ENCODE data around the gene SS18L1.

The SS18L1 gene

DNA sequence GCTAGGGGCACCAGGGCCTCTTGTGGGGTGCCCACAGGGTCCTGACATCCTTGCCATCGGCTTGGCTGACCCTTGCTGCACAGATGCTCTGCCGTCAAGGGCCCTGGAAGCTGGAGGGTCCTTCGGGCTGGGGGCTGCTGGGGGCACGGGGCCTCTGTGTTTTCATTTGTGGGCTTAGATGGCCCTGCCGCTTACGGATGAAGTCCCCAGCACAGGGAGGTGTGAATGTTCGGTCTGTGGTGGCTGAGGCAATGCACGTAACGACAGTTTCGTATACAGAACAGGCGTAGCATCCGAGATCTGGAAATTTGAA, 14.5 kb downstream of the SS18L1 start:
- no peak for DNase-seq

DNA sequence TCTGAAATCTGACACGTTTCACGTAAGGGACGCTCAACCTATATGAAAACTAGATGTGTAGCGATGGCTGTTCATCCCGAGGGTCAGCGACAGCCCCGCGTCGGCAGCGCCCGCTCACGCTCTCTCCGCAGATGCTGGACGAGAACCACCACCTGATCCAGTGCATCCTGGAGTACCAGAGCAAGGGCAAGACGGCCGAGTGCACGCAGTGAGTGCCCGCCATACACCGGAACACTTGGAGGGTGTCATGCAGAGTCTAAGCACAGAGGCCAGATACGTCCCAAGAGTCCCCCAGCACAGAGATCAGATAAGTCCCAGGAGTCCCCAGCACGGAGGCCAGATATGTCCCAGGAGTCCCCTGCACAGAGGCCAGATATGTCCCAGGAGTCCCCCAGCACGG, 15.0 kb downstream of the SS18L1 start:
- no peak for DNase-seq

DNA sequence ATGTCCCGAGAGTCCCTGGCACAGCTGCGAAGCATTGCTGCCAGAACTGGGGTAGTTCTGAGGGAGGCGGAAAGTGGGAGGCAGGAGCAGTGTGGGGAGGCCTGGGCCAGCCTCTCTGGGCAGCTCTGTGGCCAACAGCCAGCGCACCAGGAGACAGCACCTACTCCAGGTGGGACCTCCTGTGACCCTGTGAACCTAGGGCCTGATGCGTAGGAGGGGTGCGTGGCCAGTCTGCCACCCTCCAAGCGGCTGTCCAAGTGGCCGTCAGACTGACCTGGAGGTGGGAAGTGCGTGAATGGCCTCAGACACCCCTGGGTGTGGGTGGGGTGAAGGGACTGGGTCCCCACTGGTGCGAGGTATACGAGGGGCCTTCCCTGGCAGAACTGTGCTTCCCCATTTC, 15.5 kb downstream of the SS18L1 start:
- no peak for DNase-seq

DNA sequence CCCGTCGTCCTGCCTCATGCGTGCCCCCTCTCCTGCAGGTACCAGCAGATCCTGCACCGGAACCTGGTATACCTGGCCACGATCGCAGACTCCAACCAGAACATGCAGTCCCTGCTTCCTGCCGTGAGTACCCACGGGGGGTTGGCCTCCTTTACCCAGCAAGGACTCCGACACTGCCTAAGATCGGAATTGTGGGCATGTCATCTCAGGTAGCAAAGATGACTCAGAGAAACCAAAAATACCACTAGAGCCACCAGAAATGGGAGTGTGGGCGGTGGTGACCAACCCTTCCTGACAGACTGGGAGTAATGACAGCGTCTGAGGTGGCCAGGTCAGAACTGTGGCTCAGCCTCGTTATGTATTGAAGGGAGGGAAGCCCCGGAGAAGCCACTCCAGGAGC, 16.3 kb downstream of the SS18L1 start:
- DNase-seq: peak; percentile 31 to 38

DNA sequence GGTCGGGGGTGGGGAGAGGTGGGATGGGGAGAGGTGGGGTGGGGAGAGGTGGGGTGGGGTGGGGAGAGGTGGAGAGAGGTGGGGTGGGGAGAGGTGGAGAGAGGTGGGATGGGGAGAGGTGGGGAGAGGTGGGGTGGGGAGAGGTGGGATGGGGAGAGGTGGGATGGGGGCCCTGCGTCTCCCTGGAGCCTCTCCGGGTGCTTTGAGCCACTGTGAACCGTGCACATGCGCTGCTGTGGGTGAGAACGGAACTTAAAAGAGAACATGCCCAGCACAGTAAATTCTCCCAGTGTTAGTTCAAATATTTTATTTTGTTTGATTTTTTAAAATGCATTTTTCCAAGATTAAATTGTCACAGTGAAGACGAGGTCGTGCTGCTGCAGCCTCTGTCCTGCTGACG, 16.7 kb downstream of the SS18L1 start:
- no peak for DNase-seq

DNA sequence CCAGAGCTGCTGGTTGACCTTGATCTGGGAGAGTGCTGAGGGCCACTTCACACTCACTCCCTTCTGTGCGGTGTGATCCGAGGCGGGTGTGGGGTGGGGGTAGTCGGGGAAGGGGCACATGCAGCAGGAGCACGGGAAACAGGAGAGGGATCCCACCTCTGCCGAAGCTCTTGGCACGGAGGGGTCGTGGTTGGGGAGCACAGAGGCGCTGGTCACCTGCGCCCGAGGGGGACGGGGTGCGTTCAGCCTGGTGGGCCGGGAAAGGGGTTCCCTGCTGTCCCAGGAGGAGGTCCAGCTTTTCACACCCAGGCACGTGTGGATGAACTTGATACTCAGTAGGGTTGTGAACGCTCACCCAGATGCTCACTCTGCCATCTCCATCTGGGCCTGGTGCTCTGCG, 17.3 kb downstream of the SS18L1 start:
- no peak for DNase-seq

DNA sequence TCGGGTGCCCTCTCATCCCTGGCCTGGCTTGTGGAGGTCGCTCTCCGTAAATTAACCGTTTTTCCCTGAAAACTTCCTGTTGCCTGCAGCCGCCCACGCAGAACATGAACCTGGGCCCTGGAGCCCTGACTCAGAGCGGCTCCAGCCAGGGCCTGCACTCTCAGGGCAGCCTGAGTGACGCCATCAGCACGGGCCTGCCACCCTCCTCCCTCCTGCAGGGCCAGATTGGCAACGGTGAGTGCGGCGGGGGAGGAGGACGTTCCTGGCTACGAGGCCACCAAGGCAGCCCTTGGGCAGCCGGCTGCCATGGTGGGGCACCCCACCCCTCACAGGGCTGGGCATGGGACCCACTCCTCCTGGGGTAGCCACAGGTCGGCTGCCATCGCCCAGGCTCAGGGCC, 17.8 kb downstream of the SS18L1 start:
- DNase-seq: no peak

DNA sequence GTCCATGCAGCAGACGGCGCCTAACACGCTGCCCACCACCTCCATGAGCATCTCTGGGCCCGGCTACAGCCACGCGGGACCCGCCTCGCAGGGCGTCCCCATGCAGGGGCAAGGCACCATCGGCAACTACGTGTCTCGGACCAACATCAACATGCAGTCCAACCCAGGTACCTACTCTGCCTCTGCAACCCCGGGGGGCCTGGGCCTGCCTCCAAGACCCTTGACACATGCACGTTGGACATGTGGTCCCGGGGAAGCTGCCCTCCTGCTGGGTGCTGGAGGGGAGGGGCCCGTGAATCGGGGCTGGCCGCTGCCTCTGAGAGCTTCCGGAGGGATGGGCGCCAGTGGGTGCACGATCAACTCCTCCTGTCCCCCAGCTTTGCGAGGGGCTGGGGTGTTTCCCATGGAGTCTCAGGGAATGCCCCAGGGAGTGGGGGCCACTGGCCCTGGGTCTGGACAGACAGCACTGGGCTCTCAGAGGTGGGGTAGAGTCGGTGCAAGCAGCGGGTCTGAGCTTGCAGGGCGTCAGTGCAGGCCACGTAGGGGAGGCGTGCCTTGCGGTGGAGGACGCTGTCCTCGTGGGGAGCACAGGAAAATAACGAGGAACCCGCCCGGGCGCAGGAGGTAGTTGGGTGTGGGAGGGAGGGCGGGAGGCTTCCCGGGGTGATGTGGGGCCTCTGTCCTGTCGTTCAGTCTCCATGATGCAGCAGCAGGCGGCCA, 19.4 kb downstream of the SS18L1 start:
- DNase-seq: no peak

DNA sequence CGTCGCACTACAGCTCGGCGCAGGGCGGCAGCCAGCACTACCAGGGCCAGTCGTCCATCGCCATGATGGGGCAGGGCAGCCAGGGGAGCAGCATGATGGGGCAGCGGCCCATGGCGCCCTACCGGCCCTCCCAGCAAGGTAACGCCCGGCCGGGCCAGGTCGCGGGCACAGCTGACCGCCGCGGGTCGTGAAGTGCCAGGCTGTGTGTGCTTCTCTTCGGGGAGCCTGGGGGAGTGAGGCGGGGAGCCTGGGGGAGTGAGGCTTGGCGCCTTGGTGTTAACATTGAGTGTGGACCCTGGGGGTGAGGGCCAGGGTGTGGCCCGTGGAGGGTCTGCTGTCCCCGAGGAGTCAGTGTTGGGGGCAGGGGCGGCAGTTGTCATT, 19.9 kb downstream of the SS18L1 start:
- no peak for DNase-seq

DNA sequence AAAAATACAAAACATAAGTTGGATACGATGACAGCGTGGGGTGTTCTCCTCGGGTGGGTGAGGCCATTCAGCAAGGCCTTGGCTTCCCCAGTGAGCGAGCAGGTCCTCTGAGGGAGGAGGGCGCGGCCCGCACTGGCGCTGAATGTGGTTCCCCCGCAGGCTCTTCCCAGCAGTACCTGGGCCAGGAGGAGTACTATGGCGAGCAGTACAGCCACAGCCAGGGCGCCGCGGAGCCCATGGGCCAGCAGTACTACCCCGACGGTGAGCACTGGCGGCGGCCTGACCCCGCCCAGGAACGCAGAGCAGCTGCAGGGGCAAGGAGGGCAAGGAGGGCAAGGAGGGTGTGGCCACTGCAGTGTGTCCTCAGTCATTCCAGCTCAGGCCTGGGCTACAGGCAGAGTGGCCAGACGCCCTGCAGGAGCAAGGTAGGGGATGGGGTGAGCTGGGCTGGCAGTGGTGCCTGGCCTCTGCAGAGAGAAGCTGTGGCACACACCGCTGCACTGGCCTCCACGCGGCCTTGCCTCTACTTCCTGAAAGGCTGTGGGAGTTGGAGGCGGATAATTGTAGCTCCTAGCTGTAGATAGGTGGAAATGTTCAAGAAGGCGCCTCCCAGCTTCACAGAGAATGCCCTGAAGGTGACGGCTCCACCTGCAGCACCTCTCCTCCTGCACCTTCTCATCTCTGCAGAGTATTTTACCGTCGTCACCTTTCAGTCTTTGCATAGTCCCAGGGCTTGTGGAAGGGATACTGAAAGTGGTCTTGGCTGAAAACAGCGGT, 20.6 kb downstream of the SS18L1 start:
- DNase-seq: no peak

DNA sequence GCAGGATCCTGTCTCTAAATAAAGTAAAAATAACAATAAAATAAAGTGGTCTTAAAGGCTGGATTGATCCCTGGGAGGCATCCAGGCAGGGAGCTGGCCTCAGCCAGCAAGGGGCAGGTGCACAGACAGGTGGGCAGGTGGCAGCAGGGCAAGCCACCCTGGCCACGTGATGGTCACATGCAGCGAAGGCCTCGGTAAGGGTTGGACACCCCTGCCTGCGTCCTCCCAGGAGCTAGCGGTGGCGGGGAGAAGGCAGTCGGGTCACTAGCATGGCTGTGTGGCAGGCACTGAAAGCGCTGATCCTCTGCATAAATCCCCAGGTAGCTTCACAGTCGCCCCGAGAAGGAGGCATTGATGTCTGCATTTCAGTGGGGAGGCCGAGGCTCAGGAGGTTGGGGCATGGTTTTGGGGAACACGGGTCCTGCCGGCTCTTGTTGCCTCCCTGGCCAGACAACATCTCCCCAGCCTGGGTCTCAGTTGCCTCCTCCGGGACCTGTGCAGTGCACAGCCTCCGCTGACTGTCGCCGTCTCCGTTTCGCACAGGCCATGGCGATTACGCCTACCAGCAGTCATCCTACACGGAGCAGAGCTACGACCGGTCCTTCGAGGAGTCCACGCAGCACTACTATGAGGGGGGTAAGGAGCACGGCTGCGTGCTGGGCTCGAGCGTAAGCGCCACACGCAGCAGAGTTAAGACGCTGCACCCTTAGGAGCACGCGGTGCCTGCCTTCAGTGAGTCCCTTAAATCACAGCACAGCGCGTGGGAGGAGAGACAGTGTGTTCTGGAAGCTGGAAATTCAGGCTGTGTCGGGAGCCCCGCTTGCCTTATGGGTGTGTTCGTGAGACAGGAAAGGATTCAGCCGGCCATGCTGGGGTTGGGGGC, 21.6 kb downstream of the SS18L1 start:
- no peak for DNase-seq

DNA sequence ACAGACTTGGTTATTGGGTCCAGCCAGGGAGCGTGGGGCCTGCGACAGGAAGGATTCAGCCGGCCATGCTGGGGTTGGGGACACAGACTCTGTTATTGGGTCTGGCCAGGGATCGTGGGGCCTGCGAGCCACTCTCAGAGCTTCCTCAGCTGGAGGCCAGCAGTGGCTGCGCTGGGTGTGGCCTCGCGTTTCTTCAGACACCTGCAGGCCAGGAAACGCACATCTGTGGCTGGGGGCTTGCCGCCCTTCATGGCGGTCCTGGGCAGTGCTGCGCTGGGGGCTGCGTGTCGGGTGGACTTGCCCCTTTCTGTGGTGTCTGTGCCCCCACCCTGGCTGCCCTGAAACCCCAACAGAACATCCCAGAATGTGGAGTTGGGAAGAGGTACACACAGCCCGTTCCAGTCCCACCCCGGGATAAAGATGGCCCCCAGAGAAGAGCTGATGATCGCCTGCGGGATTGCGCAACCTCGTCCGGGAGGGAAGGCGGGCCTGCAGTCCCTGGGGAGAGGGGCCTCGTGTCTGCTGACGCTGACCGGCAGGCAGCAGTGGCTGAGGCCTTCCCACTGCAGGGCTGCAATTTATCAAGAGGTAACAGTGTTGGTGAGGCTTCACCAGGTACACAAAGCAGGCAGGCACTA, 22.3 kb downstream of the SS18L1 start:
- DNase-seq: no peak

DNA sequence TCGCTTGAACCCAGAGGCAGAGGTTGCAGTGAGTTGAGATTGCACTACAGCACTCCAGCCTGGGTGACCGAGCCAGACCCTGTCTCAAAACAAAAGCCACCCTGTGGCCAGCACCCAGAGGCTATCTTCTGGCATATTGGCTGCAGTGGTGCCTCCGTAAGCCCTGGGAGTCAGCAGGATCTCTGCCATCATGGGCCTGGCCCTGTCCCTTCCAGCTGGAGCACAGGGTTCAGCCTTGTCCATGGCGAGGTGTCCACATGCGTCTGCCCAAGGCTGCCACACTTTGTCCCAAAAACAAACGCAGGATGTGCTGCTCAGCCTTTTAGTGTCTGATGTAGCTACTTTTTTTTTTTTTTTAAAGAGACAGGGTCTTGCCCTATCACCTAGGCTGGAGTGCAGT, 23.9 kb downstream of the SS18L1 start:
- no peak for DNase-seq

DNA sequence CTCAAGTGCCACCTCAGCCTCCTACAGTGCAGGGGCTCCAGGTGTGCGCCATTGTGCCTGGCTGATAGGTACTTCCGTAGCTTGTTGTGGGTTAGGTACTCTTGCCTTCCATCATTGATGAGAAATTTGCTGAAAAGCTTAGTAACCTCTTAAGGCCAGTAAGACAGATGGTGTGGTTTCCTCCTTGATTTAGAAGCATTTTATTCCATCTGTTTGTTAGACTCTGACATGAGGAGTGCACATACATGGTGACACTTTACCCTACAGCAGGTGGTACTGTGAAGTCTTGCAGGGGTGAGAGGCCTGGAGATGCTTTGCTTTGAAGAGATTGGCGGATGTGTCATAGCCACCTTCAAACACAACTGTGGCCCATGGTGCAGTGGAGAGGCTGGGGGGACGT, 24.5 kb downstream of the SS18L1 start:
- DNase-seq: no peak

DNA sequence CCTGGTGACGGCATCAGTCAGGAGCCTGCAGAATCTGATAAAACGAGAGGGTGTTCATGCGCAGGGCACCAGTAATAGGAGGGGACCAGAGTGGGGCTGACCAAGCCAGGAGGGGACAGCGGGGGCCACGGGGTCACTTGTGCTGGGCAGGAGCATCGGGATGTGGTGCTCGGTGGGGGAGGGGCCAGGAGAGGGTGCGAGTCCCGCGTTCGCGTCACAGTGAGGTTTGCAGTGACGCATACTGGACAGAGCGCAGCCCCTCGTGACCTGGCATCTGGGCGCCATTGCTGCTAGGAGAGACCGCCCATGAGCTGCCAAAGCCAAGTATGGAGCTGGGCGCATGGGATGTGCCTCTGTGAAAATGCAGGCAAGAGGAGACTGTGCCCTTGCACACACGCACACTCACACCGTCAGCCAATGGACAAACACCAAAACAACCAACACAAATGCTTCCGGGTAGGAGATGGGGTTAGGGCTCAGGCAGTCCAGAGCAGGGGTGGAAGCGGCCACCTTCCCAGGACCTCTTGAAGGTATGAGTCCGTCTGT, 25.4 kb downstream of the SS18L1 start:
- no peak for DNase-seq

DNA sequence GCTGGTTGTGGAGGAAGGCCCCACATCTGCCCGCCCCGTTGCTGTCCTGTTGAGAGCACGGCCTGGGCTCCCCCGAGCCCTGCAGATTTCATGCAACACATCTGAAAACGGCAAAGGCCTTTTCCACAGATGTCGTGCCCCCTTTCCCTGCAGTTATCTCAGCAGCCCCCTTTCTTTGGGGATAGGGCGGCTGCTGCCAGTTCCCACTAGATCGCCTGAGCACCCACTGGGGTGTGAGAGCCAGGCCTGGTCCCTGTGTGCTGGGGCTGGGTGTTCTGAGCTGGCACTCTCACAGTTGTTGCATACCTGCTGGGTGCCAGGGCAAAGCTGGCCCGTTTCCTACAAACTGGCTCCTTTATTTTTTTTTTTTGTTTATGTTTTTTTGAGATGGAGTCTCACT, 27.0 kb downstream of the SS18L1 start:
- DNase-seq: no peak

DNA sequence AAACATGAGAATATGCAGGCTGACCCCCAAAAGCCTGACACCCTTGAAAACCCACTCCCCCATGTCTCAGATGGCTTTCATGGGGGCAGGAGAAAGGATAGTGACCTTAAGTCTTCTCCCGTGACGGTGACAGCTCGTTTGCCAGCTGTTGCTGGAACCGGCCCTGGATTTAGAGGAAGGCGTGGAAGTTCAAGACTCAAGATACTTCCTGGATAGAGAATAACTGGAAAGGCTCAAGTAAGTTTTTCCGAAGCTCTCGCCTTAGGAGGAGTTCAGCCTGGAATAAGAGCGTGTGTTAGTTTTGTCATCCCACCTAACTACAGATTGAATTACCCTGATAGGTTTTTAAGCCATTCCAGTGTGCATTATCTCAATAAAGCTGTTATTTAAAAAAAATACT, 27.7 kb downstream of the SS18L1 start:
- no peak for DNase-seq

DNA sequence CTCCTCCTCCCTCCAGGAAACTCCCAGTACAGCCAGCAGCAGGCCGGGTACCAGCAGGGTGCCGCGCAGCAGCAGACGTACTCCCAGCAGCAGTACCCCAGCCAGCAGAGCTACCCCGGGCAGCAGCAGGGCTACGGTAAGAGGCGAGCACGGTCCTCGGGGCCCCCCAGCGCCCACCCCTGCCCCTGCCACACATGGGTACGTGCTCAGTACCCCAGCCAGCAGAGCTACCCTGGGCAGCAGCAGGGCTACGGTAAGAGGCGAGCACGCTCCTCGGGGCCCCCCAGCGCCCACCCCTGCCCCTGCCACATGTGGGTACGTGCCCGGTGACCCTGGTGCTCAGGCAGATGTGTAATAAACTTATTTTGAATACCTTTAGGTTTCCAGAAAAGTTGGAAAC, 29.1 kb downstream of the SS18L1 start:
- no peak for DNase-seq

DNA sequence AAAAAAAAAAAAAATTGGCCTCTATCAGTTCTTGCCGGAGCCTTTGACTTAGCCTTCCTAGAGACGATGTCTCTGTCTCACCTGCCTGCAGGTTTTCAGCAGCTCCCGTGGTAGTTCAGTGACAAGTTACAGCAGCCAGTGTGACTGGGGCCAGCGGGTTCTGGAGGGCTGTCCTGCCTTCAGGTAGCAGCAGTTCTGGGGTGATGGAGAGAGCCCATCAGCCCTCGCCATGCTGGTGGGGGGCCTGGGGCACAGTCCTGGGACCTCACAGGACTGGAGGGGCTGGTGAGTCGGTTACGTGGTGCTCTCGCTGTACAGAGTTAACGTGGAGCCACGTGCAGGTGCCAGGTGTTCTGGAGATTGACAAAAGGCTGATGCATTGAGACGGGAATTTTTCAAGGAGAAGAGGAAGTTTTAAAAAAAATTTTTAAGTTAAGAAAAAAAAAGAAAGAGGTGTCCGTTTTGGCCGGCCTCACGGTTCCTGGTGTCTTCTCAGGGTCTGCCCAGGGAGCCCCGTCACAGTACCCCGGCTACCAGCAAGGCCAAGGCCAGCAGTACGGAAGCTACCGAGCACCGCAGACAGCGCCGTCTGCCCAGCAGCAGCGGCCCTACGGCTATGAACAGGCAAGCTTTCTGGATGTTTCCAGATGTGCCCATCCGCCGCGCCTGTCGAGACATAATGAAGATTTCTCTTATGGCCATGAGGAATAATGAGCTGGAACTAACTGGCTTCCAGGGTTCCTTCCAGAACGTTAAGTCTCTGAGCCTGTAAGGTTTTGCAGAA, 30.6 kb downstream of the SS18L1 start:
- no peak for DNase-seq

DNA sequence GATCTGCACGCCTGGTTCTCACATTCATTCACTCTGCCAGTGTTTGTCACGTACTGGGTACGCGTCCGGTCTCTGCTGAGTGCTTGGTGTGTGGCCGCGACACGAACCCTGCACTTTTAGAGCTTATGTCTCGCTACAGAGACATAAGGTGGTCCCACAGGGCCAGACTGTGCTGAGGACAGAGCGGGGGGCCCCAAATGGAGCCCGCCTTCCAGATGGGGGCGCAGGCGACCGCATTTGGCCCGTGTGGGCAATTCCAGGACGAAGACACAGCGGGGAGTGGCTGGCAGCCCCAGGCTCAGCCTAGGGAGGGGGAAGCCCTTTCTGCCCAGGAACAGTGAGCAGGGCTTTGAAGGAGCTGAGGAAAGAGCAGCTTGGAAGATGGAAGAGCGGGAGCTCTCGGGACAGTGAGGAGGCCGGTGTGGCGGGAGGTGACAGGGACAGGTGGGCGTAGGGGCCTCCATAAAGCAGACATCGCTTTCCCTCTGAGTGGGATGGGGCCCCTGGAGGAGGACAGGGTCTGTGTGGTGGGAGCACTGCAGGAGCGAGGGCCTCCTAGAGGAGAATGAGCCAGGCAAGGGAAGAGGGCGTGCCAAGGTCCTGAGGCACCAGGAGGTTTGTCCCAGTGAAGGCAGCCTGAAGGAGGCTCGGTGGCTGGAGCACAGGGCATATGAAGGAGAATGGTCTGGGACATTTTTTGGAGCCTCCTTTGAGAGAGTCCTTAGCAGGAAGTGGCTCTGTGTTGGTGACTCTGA, 31.5 kb downstream of the SS18L1 start:
- DNase-seq: no peak

DNA sequence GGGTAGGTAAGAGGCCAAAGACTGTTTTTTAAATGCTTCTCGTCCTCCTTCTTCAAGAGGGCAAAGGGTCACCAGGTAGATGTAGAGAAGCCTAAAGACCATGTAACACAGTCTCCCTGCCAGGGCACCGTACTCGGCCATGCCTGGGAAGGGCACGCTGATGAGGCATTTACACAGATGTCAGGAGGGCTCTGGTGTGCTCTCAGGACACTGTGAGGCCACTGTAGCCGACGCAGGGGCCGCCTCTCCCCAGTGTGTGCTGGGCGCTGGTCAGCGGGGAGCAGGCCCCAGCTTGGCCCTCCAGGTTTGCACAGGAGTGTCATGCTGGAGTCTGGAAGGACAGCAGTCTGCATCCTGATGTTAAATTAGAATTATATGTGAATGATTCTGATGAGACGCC, 32.1 kb downstream of the SS18L1 start:
- DNase-seq: no peak

DNA sequence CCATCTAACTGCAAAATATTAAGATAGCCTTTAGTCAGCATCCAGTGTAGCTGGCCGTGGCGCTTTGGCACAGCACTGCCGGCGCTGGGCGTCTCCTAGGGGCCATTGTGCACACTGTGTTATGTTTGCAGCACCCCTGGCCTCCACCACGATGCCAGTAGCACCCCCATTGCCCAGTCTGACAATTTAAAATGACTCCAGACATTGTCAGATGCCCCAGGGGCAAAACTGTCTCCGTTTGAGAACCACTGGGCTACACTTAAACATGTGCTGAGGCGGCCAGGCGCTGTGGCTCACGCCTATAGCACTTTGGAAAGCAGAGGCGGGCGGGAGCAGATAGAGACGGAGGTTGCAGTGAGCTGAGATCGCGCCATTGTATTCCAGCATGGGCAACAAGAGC, 33.3 kb downstream of the SS18L1 start:
- DNase-seq: no peak

All from stimulated activated CD4-positive, alpha-beta T cell treated with anti-CD3 and anti-CD28 coated beads, Interleukin-4, amount 100 ng/mL, for 4 hours (primary cell).